ENCODE data around the gene CREBBP. TPM values are rescaled to one million over a fixed set of nuclear protein-coding genes. Genes with fewer than 3 reads are reported as not detected.
"Not testable (repeated sequence)": the region's sequence is repeated elsewhere in the genome, so short reads cannot be mapped to it uniquely, and the experiment has no call there.

Gene CREBBP
- polyA plus RNA-seq, 1 experiment, result 9.8 TPM

- POLR2A ChIA-PET, result interaction anchor here (1.0 to 1.6 kb wide), 3 partner anchors 14 to 161 kb away, joined by 3 to 6 read pairs (median 6); no protein-coding TSS in a partner anchor
Observed at GRCh38 chr16:3718019-3718391, 162.5 kb downstream of the CREBBP start.

GRCh38 chr16:3717235-3718018, 163.1 kb downstream of the CREBBP start, which contains the start of gene TRAP1:
TRAP1 (minus strand) TSS chr16:3717524; CDS start chr16:3717508, 16 bp downstream.
- no peak for TF ChIP-seq CTCF (IDR thresholded peaks at IDR 0.05; ENCODE audit: low read depth, low read length)
- H3K4me3 ChIP-seq (ENCODE audit: low read depth, low read length), result peak within 1 kb of the TSS; percentile 92
- no peak within 1 kb of the TSS for H3K27ac ChIP-seq (ENCODE audit: low read depth, low read length)
- no peaks in the 10 kb centered on the region for H3K27me3 ChIP-seq (ENCODE audit: control insufficient read depth, insufficient read depth, low read length)
- POLR2A ChIA-PET, result interaction anchor here (0.5 to 1.6 kb wide), 5 partner anchors 14 to 281 kb away, joined by 3 to 6 read pairs (median 3); no protein-coding TSS in a partner anchor
- H3K9me3 ChIP-seq (ENCODE audit: control insufficient read depth, insufficient read depth, low read length), result peaks cover 3% of the 10 kb centered on the region; the same call in 1 of the 2 replicates
- peak; percentile 30 for DNase-seq (ENCODE audit: low read depth, low spot score)
- CTCF ChIA-PET, result no interaction called here

More at GRCh38 chr16:3718019-3718391, 162.5 kb downstream of the CREBBP start:
- Histone ChIP-seq H3K9me3 (ENCODE audit: control insufficient read depth, insufficient read depth, low read length) (peaks cover 3% of the 10 kb centered on the region; the same call in 1 of the 2 replicates), H3K4me3 (ENCODE audit: low read depth, low read length) (peak overlapping the region; percentile 92), H3K27me3 (ENCODE audit: control insufficient read depth, insufficient read depth, low read length) (no peaks in the 10 kb centered on the region), H3K27ac (ENCODE audit: low read depth, low read length) (no peak overlapping the region)
- TF ChIP-seq CTCF (IDR thresholded peaks at IDR 0.05; ENCODE audit: low read depth, low read length), result no peak
- CTCF ChIA-PET, result no interaction called here
- no peak for DNase-seq (ENCODE audit: low read depth, low spot score)

- ChIA-PET POLR2A (interaction anchor here (1.0 to 1.6 kb wide), 3 partner anchors 22 to 162 kb away, joined by 3 to 6 read pairs (median 6); no protein-coding TSS in a partner anchor), CTCF (no interaction called here)
- H3K27me3 ChIP-seq (ENCODE audit: control insufficient read depth, insufficient read depth, low read length), result no peaks in the 10 kb centered on the region
- peak overlapping the region; percentile 92 for H3K4me3 ChIP-seq (ENCODE audit: low read depth, low read length)
- H3K27ac ChIP-seq (ENCODE audit: low read depth, low read length), result no peak overlapping the region
- H3K9me3 ChIP-seq (ENCODE audit: control insufficient read depth, insufficient read depth, low read length), result peaks cover 3% of the 10 kb centered on the region; the same call in 1 of the 2 replicates
- DNase-seq (ENCODE audit: low read depth, low spot score), result no peak
- no peak for TF ChIP-seq CTCF (IDR thresholded peaks at IDR 0.05; ENCODE audit: low read depth, low read length)
Observed at GRCh38 chr16:3716831-3717234, 163.7 kb downstream of the CREBBP start.

GRCh38 chr16:3715430-3715829, 165.1 kb downstream of the CREBBP start:
- CTCF ChIA-PET, result no interaction called here
- H3K27ac ChIP-seq (ENCODE audit: low read depth, low read length), result no peak overlapping the region
- POLR2A ChIA-PET, result no interaction called here
- peaks cover 3% of the 10 kb centered on the region; the same call in 1 of the 2 replicates for H3K9me3 ChIP-seq (ENCODE audit: control insufficient read depth, insufficient read depth, low read length)
- no peak for DNase-seq (ENCODE audit: low read depth, low spot score)
- TF ChIP-seq CTCF (IDR thresholded peaks at IDR 0.05; ENCODE audit: low read depth, low read length), result no peak
- no peak overlapping the region for H3K4me3 ChIP-seq (ENCODE audit: low read depth, low read length)
- H3K27me3 ChIP-seq (ENCODE audit: control insufficient read depth, insufficient read depth, low read length), result no peaks in the 10 kb centered on the region

GRCh38 chr16:3714378-3714777, 166.1 kb downstream of the CREBBP start:
- CTCF ChIA-PET; DNase-seq (ENCODE audit: low read depth, low spot score); H3K27ac ChIP-seq (ENCODE audit: low read depth, low read length); H3K27me3 ChIP-seq (ENCODE audit: control insufficient read depth, insufficient read depth, low read length); POLR2A ChIA-PET; H3K9me3 ChIP-seq (ENCODE audit: control insufficient read depth, insufficient read depth, low read length); H3K4me3 ChIP-seq (ENCODE audit: low read depth, low read length): not testable (repeated sequence)
